CD14-positive monocyte (primary cell): Measurements from ENCODE around the gene NPAS2. TPM values are rescaled to one million over a fixed set of nuclear protein-coding genes. Genes with fewer than 3 reads are reported as not detected.

Source experiments
- DNase-seq, 3 donors: peaks; one replicate each; pipeline ENCODE4 v3.0.0-alpha.2; 2011 to 2022
- H2AFZ ChIP-seq: 2 replicates; pipeline ENCODE4 v1.6.0; 2012; ENCODE audit warnings: mild to moderate bottlenecking, low read depth, low read length, inconsistent platforms; ENCODE audit not compliant: insufficient read depth, poor library complexity, severe bottlenecking
- H3K27ac ChIP-seq, 2 donors: 1 replicate in 1 of 2; 2 replicates in 1 of 2; pipeline ENCODE4 v1.5.1; 2012 to 2013; ENCODE audit warnings: low read length in 2 of 2, control low read depth in 1 of 2, inconsistent platforms in 1 of 2, low read depth in 1 of 2, mild to moderate bottlenecking in 1 of 2
- H3K27me3 ChIP-seq, 2 donors: one replicate each; pipeline versions ENCODE4 v1.6.0 to v1.6.1; 2011 to 2013; ENCODE audit warnings: low read length in 2 of 2; ENCODE audit not compliant: control insufficient read depth in 2 of 2, insufficient read depth in 2 of 2
- H3K36me3 ChIP-seq, 2 donors: replicated peaks in 1 of 2; 1 replicate in 1 of 2; 2 replicates in 1 of 2; pipeline versions ENCODE4 v1.5.1 to v1.6.1; 2012 to 2013; ENCODE audit warnings: low read length in 2 of 2, control low read depth in 1 of 2, inconsistent platforms in 1 of 2, mild to moderate bottlenecking in 1 of 2; ENCODE audit not compliant: insufficient read depth in 2 of 2, control insufficient read depth in 1 of 2
- H3K4me1 ChIP-seq, 2 donors: 1 replicate in 1 of 2; 2 replicates in 1 of 2; pipeline versions ENCODE4 v1.5.1 to v1.6.1; 2012 to 2013; ENCODE audit warnings: low read length in 2 of 2, control low read depth in 1 of 2, inconsistent platforms in 1 of 2, mild to moderate bottlenecking in 1 of 2, moderate library complexity in 1 of 2; ENCODE audit not compliant: insufficient read depth in 2 of 2, control insufficient read depth in 1 of 2
- H3K4me2 ChIP-seq: replicated peaks from 2 replicates; pipeline ENCODE3; 2012; ENCODE audit warnings: low read length, moderate library complexity, mild to moderate bottlenecking; ENCODE audit not compliant: poor library complexity, severe bottlenecking; ENCODE audit errors: extremely low read depth
- H3K4me3 ChIP-seq, 3 experiments: fragments of 200-600 bp in 1 of 3; sonication (generic) in 1 of 3; replicated peaks in 1 of 3; 1 replicate in 2 of 3; 2 replicates in 1 of 3; pipeline ENCODE4 v1.5.1; 2011 to 2013; ENCODE audit warnings: low read length in 3 of 3, mild to moderate bottlenecking in 3 of 3, control low read depth in 2 of 3, low read depth in 2 of 3, inconsistent platforms in 1 of 3, moderate library complexity in 1 of 3
- H3K79me2 ChIP-seq: 2 replicates; pipeline ENCODE4 v1.6.0; 2012; ENCODE audit warnings: mild to moderate bottlenecking, control low read depth, inconsistent platforms, low read length, moderate library complexity; ENCODE audit not compliant: insufficient read depth
- H3K9ac ChIP-seq: 2 replicates; pipeline ENCODE4 v1.6.0; 2017; ENCODE audit warnings: low read length, mild to moderate bottlenecking; ENCODE audit not compliant: insufficient read depth, poor library complexity, severe bottlenecking
- H3K9me3 ChIP-seq, 2 donors: replicated peaks in 1 of 2; 1 replicate in 1 of 2; 2 replicates in 1 of 2; pipeline versions ENCODE4 v1.5.1 to v1.6.1; 2012 to 2013; ENCODE audit warnings: low read length in 2 of 2, control low read depth in 1 of 2; ENCODE audit not compliant: control insufficient read depth in 1 of 2, insufficient read depth in 1 of 2
- H4K20me1 ChIP-seq: 2 replicates; pipeline ENCODE4 v1.6.0; 2012; ENCODE audit warnings: mild to moderate bottlenecking, low read length, control low read depth, moderate library complexity; ENCODE audit not compliant: insufficient read depth
- H3K27ac Mint-ChIP-seq, 7 donors: one replicate each; pipeline ENCODE4 v1.8.0; 2020; ENCODE audit warnings: mild to moderate bottlenecking in 7 of 7, mixed read lengths in 7 of 7, moderate library complexity in 6 of 7, inconsistent platforms in 2 of 7
- H3K27me3 Mint-ChIP-seq, 3 donors: one replicate each; pipeline ENCODE4 v1.8.0; 2021 to 2022; ENCODE audit warnings: low read depth in 3 of 3, mild to moderate bottlenecking in 3 of 3, mixed read lengths in 3 of 3, moderate library complexity in 3 of 3, inconsistent platforms in 1 of 3
- H3K36me3 Mint-ChIP-seq, 2 donors: one replicate each; pipeline ENCODE4 v1.8.0; 2020; ENCODE audit warnings: mixed read lengths in 2 of 2, inconsistent platforms in 1 of 2, mild to moderate bottlenecking in 1 of 2
- H3K4me1 Mint-ChIP-seq: one replicate; pipeline ENCODE4 v1.8.0; 2020; ENCODE audit warnings: mild to moderate bottlenecking, mixed read lengths
- H3K4me3 Mint-ChIP-seq, 2 donors: one replicate each; pipeline ENCODE4 v1.8.0; 2020; ENCODE audit warnings: mild to moderate bottlenecking in 2 of 2, mixed read lengths in 2 of 2, moderate library complexity in 1 of 2
- H3K9me3 Mint-ChIP-seq, 7 donors: one replicate each; pipeline ENCODE4 v1.8.0; 2020 to 2022; ENCODE audit warnings: mixed read lengths in 7 of 7, mild to moderate bottlenecking in 6 of 7, moderate library complexity in 6 of 7, inconsistent platforms in 2 of 7
- CTCF ChIP-seq: fragments of 200-600 bp; IDR thresholded peaks from one replicate; pipeline ENCODE4 v1.8.0; 2022; ENCODE audit warnings: antibody characterized with exemption, mild to moderate bottlenecking
- WGBS: methylation state at CpG from one replicate; pipeline ENCODE4 v1.1.5; 2013; ENCODE audit warnings: missing lambda C conversion rate; ENCODE audit not compliant: insufficient coverage; 5-methylcytosine and 5-hydroxymethylcytosine counted together
- intact Hi-C, 2 donors: fragments of 100-400 bp; cut with micrococcal nuclease; formaldehyde crosslinking; loops; one replicate each; pipeline versions ENCODE4 v1.15.0 to v1.15.1; 2023
- polyA plus RNA-seq, 3 donors: library from polyadenylated mRNA; depleted of rRNA in 1 of 3; unstranded in 2 of 3; stranded (reverse) in 1 of 3; fragments of 300-500 nt in 2 of 3; fragments of >200 nt in 1 of 3; fragmentation: Illumina TruSeq in 2 of 3; gene quantifications; 1 replicate in 2 of 3; 2 replicates in 1 of 3; pipeline ENCODE4 v1.2.3, GENCODE V29; 2012 to 2021

The NPAS2 gene
- polyA plus RNA-seq, 3 donors, result not detected

GRCh38 chr2:100802066-100802465 lies 17.9 kb upstream of the NPAS2 start:
- WGBS, result 100% methylated on average over 2 of the region's 9 CpGs
- Mint-ChIP-seq H3K27ac (no peak overlapping the region), H3K9me3 (peaks cover 0 to 2% (median 0%) of the 10 kb centered on the region in 7 donors), H3K27me3 (peaks cover 7 to 19% (median 16%) of the 10 kb centered on the region in 3 donors), H3K36me3 (no peaks in the 10 kb centered on the region), H3K4me1 (no peaks in the 10 kb centered on the region), H3K4me3 (no peak overlapping the region)
- H2AFZ ChIP-seq, result no peak overlapping the region
- no peak overlapping the region for H3K4me3 ChIP-seq
- intact Hi-C loops, result no loop called here
- peaks cover 0 to 2% of the 10 kb centered on the region in 2 donors for H3K27me3 ChIP-seq
- H3K4me2 ChIP-seq, result no peak overlapping the region
- H3K36me3 ChIP-seq, result no peaks in the 10 kb centered on the region
- no peak for DNase-seq
- no peak for TF ChIP-seq CTCF
- no peak overlapping the region for H3K27ac ChIP-seq
- no peaks in the 10 kb centered on the region for H3K4me1 ChIP-seq
- no peaks in the 10 kb centered on the region for H3K79me2 ChIP-seq
- H3K9ac ChIP-seq, result no peak overlapping the region
- H3K9me3 ChIP-seq, result no peaks in the 10 kb centered on the region
- no peaks in the 10 kb centered on the region for H4K20me1 ChIP-seq

GRCh38 chr2:100803334-100803733 lies 16.6 kb upstream of the NPAS2 start:
- Histone ChIP-seq H3K4me3 (no peak overlapping the region), H3K4me1 (no peaks in the 10 kb centered on the region), H3K79me2 (no peaks in the 10 kb centered on the region), H4K20me1 (no peaks in the 10 kb centered on the region), H3K27me3 (peaks cover 0 to 2% of the 10 kb centered on the region in 2 donors), H2AFZ (no peak overlapping the region), H3K9me3 (no peaks in the 10 kb centered on the region), H3K36me3 (no peaks in the 10 kb centered on the region), H3K27ac (no peak overlapping the region), H3K9ac (no peak overlapping the region), H3K4me2 (no peak overlapping the region)
- intact Hi-C loops, result no loop called here
- no peak for DNase-seq
- Mint-ChIP-seq H3K27ac (no peak overlapping the region), H3K36me3 (no peaks in the 10 kb centered on the region), H3K9me3 (peaks cover 0 to 2% (median 0%) of the 10 kb centered on the region in 7 donors), H3K4me1 (no peaks in the 10 kb centered on the region), H3K27me3 (peaks cover 7 to 19% (median 16%) of the 10 kb centered on the region in 3 donors), H3K4me3 (no peak overlapping the region)
- WGBS, result 94% methylated on average over 3 of the region's 6 CpGs
- TF ChIP-seq CTCF, result no peak
